Activated CD4-positive, alpha-beta memory T cell treated with anti-CD3 and anti-CD28 coated beads, Interleukin-2, amount 10 ng/mL, durations not matched to agents 7 days and 5 days (primary cell): ENCODE results near the gene SWSAP1. TPM values are rescaled to one million over a fixed set of nuclear protein-coding genes. Genes with fewer than 3 reads are reported as not detected.

Source experiments
- CTCF ChIA-PET: fragments of 350-600 bp; sonication (Branson Sonifier 250); formaldehyde crosslinking; loops from one replicate; lab custom pipeline; 2021; ENCODE audit warnings: antibody characterized with exemption, inconsistent platforms; lab: Charles Lee
- POLR2A ChIA-PET: fragments of 350-600 bp; sonication (Branson Sonifier 250); formaldehyde crosslinking; loops from one replicate; lab custom pipeline; 2021; ENCODE audit warnings: antibody characterized with exemption; lab: Charles Lee
- DNase-seq: peaks from one replicate; pipeline ENCODE4 v3.0.0-alpha.2; 2020
- H3K27ac Mint-ChIP-seq: one replicate; pipeline ENCODE4 v1.8.0; 2021; ENCODE audit warnings: mild to moderate bottlenecking, mixed read lengths
- H3K27me3 Mint-ChIP-seq: one replicate; pipeline ENCODE4 v1.8.0; 2021; ENCODE audit warnings: mixed read lengths
- H3K36me3 Mint-ChIP-seq: one replicate; pipeline ENCODE4 v1.8.0; 2021; ENCODE audit warnings: low read depth, mixed read lengths
- H3K4me1 Mint-ChIP-seq: one replicate; pipeline ENCODE4 v1.8.0; 2021; ENCODE audit warnings: mixed read lengths
- H3K4me3 Mint-ChIP-seq: one replicate; pipeline ENCODE4 v1.8.0; 2021; ENCODE audit warnings: mild to moderate bottlenecking, mixed read lengths
- H3K9me3 Mint-ChIP-seq: one replicate; pipeline ENCODE4 v1.8.0; 2021; ENCODE audit warnings: mixed read lengths
- total RNA-seq, 2 experiments: library from RNA; stranded (reverse); gene quantifications; one replicate each; pipeline ENCODE4 v1.2.3, GENCODE V29; 2021

SWSAP1 gene
- total RNA-seq, 2 experiments from 2014 or later: 2.6 to 2.9 TPM

- POLR2A ChIA-PET: no interaction called here
- Mint-ChIP-seq H3K27ac (no peak overlapping the region), H3K36me3 (no peaks in the 10 kb centered on the region), H3K27me3 (peaks cover 9% of the 10 kb centered on the region), H3K9me3 (no peaks in the 10 kb centered on the region), H3K4me3 (no peak overlapping the region), H3K4me1 (peaks cover 8% of the 10 kb centered on the region)
- CTCF ChIA-PET: no interaction called here
- no peak for DNase-seq
Observed at GRCh38 chr19:11356676-11357550, 17.6 kb upstream of the SWSAP1 start.

- no peaks in the 10 kb centered on the region for H3K36me3 Mint-ChIP-seq
- no peak overlapping the region for H3K27ac Mint-ChIP-seq
- DNase-seq: no peak
- H3K27me3 Mint-ChIP-seq: peaks cover 9% of the 10 kb centered on the region
- ChIA-PET POLR2A (interaction anchor here (1.8 kb wide), 1 partner anchor 16 kb away, joined by 5 read pairs; the partner anchor contains the start of gene SWSAP1), CTCF (interaction anchor here (0.7 kb wide), 1 partner anchor 123 kb away, joined by 3 read pairs; no protein-coding TSS in a partner anchor)
- peaks cover 8% of the 10 kb centered on the region for H3K4me1 Mint-ChIP-seq
- no peaks in the 10 kb centered on the region for H3K9me3 Mint-ChIP-seq
- H3K4me3 Mint-ChIP-seq: no peak overlapping the region
Observed at GRCh38 chr19:11359421-11359820, 15.0 kb upstream of the SWSAP1 start.

DNA sequence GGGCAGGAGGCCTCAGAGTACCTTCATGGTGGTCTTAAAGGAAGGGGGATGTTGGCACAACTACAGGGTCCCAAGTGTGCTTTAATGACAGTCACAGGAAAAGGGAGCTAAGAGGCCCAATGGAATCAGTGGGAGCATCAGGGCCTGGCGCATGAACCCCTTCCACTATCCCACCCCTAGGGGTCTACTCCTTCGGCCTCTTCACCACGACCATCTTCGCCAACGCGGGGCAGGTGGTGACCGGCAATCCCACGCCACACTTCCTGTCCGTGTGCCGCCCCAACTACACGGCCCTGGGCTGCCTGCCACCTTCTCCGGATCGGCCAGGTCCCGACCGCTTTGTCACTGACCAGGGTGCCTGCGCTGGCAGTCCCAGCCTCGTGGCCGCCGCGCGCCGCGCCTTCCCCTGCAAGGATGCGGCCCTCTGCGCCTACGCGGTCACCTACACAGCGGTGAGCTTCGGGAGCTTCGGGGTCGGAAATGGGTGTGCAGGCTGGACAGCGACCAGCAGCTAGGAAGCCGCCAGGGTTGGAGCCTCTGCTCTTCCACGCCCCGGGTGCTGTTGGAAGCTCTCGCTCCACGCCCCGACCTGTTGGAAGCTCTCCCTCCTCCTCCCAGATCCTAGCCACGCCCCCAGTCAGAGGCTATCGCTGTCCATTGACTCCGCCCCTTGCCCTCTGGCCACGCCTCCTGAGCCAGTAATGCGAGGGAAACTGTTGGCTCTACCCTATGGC, 13.3 kb upstream of the SWSAP1 start:
- POLR2A ChIA-PET: interaction anchor here (0.7 to 1.8 kb wide), 3 partner anchors 14 to 1277 kb away, joined by 3 to 5 read pairs (median 3); partner anchors contain the start of gene SWSAP1
- no peaks in the 10 kb centered on the region for H3K9me3 Mint-ChIP-seq
- no peak overlapping the region for H3K27ac Mint-ChIP-seq
- H3K36me3 Mint-ChIP-seq: no peaks in the 10 kb centered on the region
- CTCF ChIA-PET: interaction anchor here (1.1 kb wide), 1 partner anchor 121 kb away, joined by 3 read pairs; no protein-coding TSS in a partner anchor
- peaks cover 2% of the 10 kb centered on the region for H3K4me1 Mint-ChIP-seq
- H3K27me3 Mint-ChIP-seq: peaks cover 3% of the 10 kb centered on the region
- DNase-seq: no peak
- no peak overlapping the region for H3K4me3 Mint-ChIP-seq

- no peaks in the 10 kb centered on the region for H3K36me3 Mint-ChIP-seq
- no peaks in the 10 kb centered on the region for H3K9me3 Mint-ChIP-seq
- POLR2A ChIA-PET: interaction anchor here (0.7 kb wide), 1 partner anchor 1277 kb away, joined by 3 read pairs; no protein-coding TSS in a partner anchor
- no peaks in the 10 kb centered on the region for H3K27me3 Mint-ChIP-seq
- no peaks in the 10 kb centered on the region for H3K4me1 Mint-ChIP-seq
- DNase-seq: no peak
- no peak overlapping the region for H3K27ac Mint-ChIP-seq
- H3K4me3 Mint-ChIP-seq: no peak overlapping the region
- CTCF ChIA-PET: interaction anchor here (1.1 kb wide), 1 partner anchor 120 kb away, joined by 3 read pairs; no protein-coding TSS in a partner anchor
Observed at GRCh38 chr19:11361771-11362731, 12.4 kb upstream of the SWSAP1 start.

- CTCF ChIA-PET: interaction anchor here (0.9 kb wide), 1 partner anchor 17 kb away, joined by 3 read pairs; no protein-coding TSS in a partner anchor
- Mint-ChIP-seq H3K36me3 (no peaks in the 10 kb centered on the region), H3K4me1 (no peaks in the 10 kb centered on the region), H3K4me3 (no peak overlapping the region), H3K27me3 (no peaks in the 10 kb centered on the region), H3K27ac (no peak overlapping the region), H3K9me3 (no peaks in the 10 kb centered on the region)
- no peak for DNase-seq
- POLR2A ChIA-PET: no interaction called here
Observed at GRCh38 chr19:11363881-11364280, 10.6 kb upstream of the SWSAP1 start.

- Mint-ChIP-seq H3K4me3 (no peak overlapping the region), H3K27ac (no peak overlapping the region), H3K9me3 (no peaks in the 10 kb centered on the region), H3K4me1 (no peaks in the 10 kb centered on the region), H3K27me3 (no peaks in the 10 kb centered on the region), H3K36me3 (peaks cover 3% of the 10 kb centered on the region)
- ChIA-PET POLR2A (no interaction called here), CTCF (no interaction called here)
- DNase-seq: no peak
Observed at GRCh38 chr19:11364296-11364904, 10.1 kb upstream of the SWSAP1 start.

DNA sequence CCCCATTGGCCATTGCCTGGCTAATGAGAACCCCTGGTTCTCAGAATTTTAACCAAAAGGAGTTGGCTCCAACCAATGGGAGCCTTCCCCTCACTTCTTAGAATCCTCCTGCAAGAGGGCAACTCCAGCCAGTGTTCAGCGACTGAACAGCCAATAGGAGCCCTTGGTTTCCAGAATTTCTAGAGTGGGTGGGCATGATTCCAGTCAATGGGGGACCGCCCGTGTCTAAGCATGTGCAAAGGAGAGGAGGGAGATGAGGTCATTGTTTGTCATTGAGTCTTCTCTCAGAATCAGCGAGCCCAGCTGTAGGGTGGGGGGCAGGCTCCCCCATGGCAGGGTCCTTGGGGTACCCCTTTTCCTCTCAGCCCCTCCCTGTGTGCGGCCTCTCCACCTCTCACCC, 9.5 kb upstream of the SWSAP1 start:
- Mint-ChIP-seq H3K4me1 (no peaks in the 10 kb centered on the region), H3K36me3 (peaks cover 3% of the 10 kb centered on the region), H3K4me3 (no peak overlapping the region), H3K27me3 (no peaks in the 10 kb centered on the region), H3K9me3 (no peaks in the 10 kb centered on the region), H3K27ac (no peak overlapping the region)
- ChIA-PET CTCF (no interaction called here), POLR2A (no interaction called here)
- DNase-seq: no peak

- ChIA-PET POLR2A (no interaction called here), CTCF (no interaction called here)
- DNase-seq: no peak
- no peaks in the 10 kb centered on the region for H3K9me3 Mint-ChIP-seq
- H3K4me1 Mint-ChIP-seq: no peaks in the 10 kb centered on the region
- H3K27me3 Mint-ChIP-seq: no peaks in the 10 kb centered on the region
- H3K27ac Mint-ChIP-seq: no peak overlapping the region
- H3K4me3 Mint-ChIP-seq: no peak overlapping the region
- H3K36me3 Mint-ChIP-seq: peaks cover 3% of the 10 kb centered on the region
Observed at GRCh38 chr19:11365557-11366117, 8.8 kb upstream of the SWSAP1 start.

GRCh38 chr19:11367528-11367927, 6.9 kb upstream of the SWSAP1 start:
- H3K4me3 Mint-ChIP-seq: no peak overlapping the region
- no peaks in the 10 kb centered on the region for H3K4me1 Mint-ChIP-seq
- peaks cover 3% of the 10 kb centered on the region for H3K36me3 Mint-ChIP-seq
- H3K27ac Mint-ChIP-seq: no peak overlapping the region
- ChIA-PET POLR2A (interaction anchor here (3.6 kb wide), 1 partner anchor 14 kb away, joined by 16 read pairs; no protein-coding TSS in a partner anchor), CTCF (no interaction called here)
- H3K9me3 Mint-ChIP-seq: no peaks in the 10 kb centered on the region
- no peaks in the 10 kb centered on the region for H3K27me3 Mint-ChIP-seq
- no peak for DNase-seq

DNA sequence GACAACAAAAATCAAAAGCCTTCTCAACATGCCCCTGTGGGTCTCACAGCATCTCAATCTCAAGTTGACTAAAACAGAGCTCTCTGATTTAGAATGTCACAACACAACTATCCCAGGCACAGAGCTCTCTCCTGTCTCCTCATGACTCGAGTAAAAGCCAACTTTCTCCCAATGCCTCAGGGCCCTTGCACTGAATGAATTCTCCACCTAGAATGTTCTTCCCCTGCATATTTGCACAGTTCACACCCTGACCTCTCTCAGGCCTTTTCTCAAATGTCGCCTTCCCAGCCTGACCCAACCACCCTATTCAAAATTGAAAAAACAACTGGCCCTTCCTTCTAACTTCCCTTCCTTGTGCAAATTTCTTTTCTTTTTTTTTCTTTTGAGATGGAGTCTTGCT, 3.7 kb upstream of the SWSAP1 start:
- H3K4me3 Mint-ChIP-seq: no peak overlapping the region
- no peak overlapping the region for H3K27ac Mint-ChIP-seq
- H3K9me3 Mint-ChIP-seq: no peaks in the 10 kb centered on the region
- ChIA-PET CTCF (interaction anchor here (3.3 kb wide), 1 partner anchor 11 kb away, joined by 30 read pairs; no protein-coding TSS in a partner anchor), POLR2A (interaction anchor here (3.6 kb wide), 1 partner anchor 10 kb away, joined by 16 read pairs; no protein-coding TSS in a partner anchor)
- H3K27me3 Mint-ChIP-seq: no peaks in the 10 kb centered on the region
- H3K4me1 Mint-ChIP-seq: peaks cover 3% of the 10 kb centered on the region
- DNase-seq: no peak
- peaks cover 6% of the 10 kb centered on the region for H3K36me3 Mint-ChIP-seq

DNA sequence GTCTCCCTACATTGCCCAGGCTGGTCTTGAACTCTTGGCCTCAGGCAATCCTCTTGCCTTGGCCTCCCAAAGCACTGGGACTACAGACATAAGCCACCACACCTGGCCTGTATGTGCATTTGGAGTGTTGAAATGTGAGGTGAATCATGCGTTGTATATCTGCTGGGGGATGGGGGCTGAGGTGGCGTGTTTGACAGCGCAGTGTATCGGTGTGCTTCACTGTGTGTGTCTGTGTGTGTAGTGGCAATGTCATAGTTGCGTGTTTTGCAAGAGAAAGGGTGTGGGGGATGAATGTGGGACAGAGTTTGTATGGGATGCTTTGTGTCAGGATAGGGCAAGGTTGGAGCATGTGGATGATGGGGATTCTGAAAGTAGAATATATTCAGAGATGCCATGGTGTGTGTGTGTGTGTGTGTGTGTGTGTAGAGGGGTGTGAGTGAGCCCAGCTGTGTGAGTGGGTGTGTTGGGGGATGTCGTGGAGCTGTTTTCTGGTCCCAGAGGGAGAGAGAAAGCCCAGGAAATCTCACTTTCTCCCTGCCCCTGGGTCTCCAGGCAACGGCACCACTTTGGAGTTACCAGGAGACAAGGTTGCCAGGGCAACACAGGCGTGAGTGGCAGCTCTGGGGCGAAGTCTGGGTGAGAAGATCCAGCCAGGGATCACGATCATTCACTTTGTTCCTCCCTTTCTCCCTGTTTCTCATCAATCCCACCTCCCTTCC, 1.1 kb upstream of the SWSAP1 start:
- POLR2A ChIA-PET: interaction anchor here (1.4 to 3.0 kb wide), 3 partner anchors 26 to 284 kb away, joined by 5 to 15 read pairs (median 12); partner anchors contain the start of genes CCDC159, LDLR and TMEM205

More for the DNA sequence above, 1.1 kb upstream of the SWSAP1 start:
- H3K36me3 Mint-ChIP-seq: peaks cover 22% of the 10 kb centered on the region
- no peak overlapping the region for H3K4me3 Mint-ChIP-seq
- H3K4me1 Mint-ChIP-seq: peaks cover 23% of the 10 kb centered on the region
- CTCF ChIA-PET: interaction anchor here (1.4 kb wide), 1 partner anchor 109 kb away, joined by 3 read pairs; no protein-coding TSS in a partner anchor
- H3K27ac Mint-ChIP-seq: no peak overlapping the region
- no peaks in the 10 kb centered on the region for H3K27me3 Mint-ChIP-seq
- H3K9me3 Mint-ChIP-seq: no peaks in the 10 kb centered on the region
- DNase-seq: no peak
